ENCODE measurements around the gene HEXIM2.
A peak's percentile ranks its signal among the peaks of the same experiment; 100 is the strongest.

The HEXIM2 gene

DNA sequence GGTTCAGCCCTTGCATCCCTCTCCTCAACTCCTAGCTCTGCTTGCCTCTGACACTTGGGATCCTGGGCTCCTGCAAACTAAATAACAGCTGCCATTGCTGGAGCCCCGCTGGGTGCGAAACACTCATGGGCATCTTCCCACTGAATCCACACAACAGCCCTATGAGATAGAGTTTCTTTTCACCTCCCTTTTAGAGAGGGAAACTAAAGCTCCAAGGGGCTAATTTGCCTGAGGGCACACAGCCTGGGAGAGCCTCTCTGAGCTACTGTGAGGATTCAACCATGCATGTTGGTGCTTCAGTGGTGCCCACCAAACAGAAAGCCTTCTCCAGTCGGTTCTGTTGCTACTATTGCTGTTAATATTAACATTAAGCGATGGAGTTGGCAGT is 22.1 kb upstream of the HEXIM2 start:
- TF ChIP-seq CTCF (conservative IDR thresholded peaks at IDR 0.05) = no peak
- H3K27ac ChIP-seq = no peak overlapping the region

- TF ChIP-seq CTCF (conservative IDR thresholded peaks at IDR 0.05) = no peak
- no peak overlapping the region for H3K27ac ChIP-seq
Observed at GRCh38 chr17:45143094-45143670, 18.5 kb upstream of the HEXIM2 start.

DNA sequence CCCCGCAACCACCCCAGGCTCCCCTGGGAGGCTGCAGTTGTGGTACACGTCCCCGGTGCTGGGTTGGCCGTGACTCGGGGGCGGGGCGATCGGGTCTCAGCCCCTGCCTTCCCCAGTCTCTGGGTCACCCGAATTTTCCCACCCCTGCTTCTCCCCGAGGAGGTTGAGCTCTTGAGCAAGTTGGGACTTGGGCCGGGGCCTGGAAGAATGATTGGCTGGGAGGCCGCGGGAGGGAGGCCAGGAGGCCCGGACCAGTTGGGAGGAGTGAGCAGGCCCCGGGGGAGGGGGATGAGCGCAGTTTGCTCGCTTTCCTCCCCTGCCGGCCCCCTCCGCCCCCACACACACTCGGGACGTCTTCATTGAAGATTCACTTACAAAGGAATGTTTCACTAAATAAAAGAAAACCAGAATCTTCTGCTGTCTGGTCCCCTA is 17.9 kb upstream of the HEXIM2 start:
- TF ChIP-seq CTCF (conservative IDR thresholded peaks at IDR 0.05) = no peak
- H3K27ac ChIP-seq = no peak overlapping the region

DNA sequence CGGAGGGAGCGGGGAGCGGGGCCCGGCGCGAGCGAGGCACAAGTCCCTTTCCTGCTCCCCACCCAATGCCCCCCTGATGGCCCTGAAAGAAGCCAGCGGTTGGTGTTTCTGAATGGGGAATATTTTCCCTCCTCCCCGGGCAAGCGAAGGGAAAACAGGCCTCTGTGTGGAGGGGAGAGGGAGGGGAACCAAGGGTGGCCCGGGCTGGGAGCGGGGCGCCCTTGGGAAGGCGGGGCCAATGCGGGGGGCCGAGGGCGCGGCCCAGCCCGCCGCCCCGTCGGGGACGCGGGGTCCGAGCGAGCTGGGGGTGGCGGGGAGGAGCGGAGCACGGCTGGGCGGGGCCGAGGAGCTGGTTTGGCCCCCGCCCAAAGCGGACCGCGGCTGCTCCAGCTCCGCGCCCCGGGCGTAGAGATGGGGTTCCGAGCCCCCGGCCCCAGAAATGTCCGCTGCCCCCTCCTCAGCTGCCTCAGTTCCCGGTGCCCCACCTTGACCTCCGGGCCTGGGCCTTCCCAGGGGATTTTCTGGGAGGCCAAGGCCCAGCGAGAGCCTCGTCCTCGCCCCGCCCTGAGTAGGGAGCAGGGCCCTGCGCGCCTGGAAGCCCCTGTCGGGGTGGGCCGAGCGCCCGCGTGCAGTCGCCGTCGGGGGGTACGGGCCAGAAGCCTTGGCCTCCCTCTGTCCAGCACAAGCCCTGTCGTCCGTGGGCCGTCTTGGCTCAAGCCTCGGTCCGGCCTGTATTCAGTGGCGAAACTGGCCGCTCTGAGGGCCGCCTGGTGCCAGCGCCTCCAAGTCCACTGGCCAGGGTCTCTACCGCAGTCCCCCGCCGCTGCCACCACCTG is 17.3 kb upstream of the HEXIM2 start:
- H3K27ac ChIP-seq = no peak overlapping the region
- no peak for TF ChIP-seq CTCF (conservative IDR thresholded peaks at IDR 0.05)

GRCh38 chr17:45145035-45145389 is 16.7 kb upstream of the HEXIM2 start:
- no peak for TF ChIP-seq CTCF (conservative IDR thresholded peaks at IDR 0.05)
- no peak overlapping the region for H3K27ac ChIP-seq

GRCh38 chr17:45146166-45146565 is 15.5 kb upstream of the HEXIM2 start:
- TF ChIP-seq CTCF (conservative IDR thresholded peaks at IDR 0.05) = no peak
- H3K27ac ChIP-seq = peak overlapping the region; percentile 99

GRCh38 chr17:45146592-45146889 is 15.1 kb upstream of the HEXIM2 start:
- no peak for TF ChIP-seq CTCF (conservative IDR thresholded peaks at IDR 0.05)
- peak overlapping the region; percentile 99 for H3K27ac ChIP-seq

Data from VCaP (cell line).